Upper lobe of left lung (tissue), 4 donors: ENCODE measurements around the gene BRAT1.

Experiments used
- POLR2AphosphoS5 ChIP-seq, 2 donors: sonication (generic); formaldehyde crosslinking; IDR thresholded peaks; one replicate each; pipeline ENCODE4 v1.5.1; 2017; ENCODE audit warnings: antibody characterized with exemption in 2 of 2
- TF ChIP-seq, protein P1 (sequence below), 6 experiments: fragments of 450-650 bp in 4 of 6; fragments of 200-600 bp in 2 of 6; sonication (generic) in 2 of 6; IDR thresholded peaks; one replicate each; pipeline ENCODE4 v1.5.1; 2016 to 2019; ENCODE audit warnings: antibody characterized with exemption in 6 of 6

DNA sequence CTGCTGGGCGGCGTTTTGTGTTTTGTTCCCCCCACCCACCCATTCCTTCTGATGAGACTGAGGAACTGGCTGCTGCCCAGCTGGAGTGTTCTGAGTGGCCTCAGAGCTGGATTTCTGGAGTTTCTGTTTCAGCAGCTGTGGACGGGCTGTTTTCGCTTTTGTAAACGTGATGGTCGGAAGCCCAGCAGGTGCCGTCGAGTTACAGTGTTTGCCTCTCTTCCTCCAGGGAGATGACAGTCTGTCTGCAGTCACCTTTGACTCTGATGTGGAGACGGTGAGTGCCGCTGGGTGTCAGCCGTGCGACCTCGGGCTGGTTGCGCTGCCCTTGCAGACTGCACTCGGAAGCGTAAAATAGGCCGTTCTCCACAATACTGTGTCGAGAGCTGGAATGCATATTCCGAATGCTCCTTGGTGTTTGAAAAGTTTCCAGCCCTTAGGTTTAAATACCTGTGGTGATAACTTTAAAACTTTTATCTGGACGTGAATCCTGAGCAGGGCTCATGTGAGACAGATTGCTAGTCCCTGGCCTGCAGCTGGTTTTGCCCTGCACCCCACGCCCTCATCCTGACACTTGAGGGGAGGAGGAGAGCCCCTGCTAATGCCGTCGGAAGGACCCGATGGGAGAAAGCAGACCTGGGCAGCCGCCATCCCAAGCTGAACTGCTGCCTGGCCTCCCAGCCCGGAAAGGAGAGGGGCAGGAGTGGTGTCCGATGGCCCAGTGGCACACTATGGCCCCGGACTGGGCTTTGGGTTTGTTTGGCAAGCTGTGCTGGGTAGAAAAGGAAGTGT lies 11.8 kb upstream of the BRAT1 start:
- TF ChIP-seq, protein P1, sequence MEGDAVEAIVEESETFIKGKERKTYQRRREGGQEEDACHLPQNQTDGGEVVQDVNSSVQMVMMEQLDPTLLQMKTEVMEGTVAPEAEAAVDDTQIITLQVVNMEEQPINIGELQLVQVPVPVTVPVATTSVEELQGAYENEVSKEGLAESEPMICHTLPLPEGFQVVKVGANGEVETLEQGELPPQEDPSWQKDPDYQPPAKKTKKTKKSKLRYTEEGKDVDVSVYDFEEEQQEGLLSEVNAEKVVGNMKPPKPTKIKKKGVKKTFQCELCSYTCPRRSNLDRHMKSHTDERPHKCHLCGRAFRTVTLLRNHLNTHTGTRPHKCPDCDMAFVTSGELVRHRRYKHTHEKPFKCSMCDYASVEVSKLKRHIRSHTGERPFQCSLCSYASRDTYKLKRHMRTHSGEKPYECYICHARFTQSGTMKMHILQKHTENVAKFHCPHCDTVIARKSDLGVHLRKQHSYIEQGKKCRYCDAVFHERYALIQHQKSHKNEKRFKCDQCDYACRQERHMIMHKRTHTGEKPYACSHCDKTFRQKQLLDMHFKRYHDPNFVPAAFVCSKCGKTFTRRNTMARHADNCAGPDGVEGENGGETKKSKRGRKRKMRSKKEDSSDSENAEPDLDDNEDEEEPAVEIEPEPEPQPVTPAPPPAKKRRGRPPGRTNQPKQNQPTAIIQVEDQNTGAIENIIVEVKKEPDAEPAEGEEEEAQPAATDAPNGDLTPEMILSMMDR (IDR thresholded peaks at IDR 0.05), result no peak
- TF ChIP-seq POLR2AphosphoS5 (IDR thresholded peaks at IDR 0.05), result no peak
